HUES48 (cell line): ENCODE data around the gene DHCR7.

Experiments
- H3K27ac ChIP-seq: one replicate; pipeline ENCODE4 v1.7.0; 2013; ENCODE audit warnings: low read depth, low read length, inconsistent platforms
- H3K27me3 ChIP-seq: 2 replicates; pipeline ENCODE4 v1.6.1; 2013; ENCODE audit warnings: mild to moderate bottlenecking, low read length; ENCODE audit not compliant: control insufficient read depth, insufficient read depth
- H3K36me3 ChIP-seq: 2 replicates; pipeline ENCODE4 v1.6.1; 2013; ENCODE audit warnings: low read length; ENCODE audit not compliant: control insufficient read depth, insufficient read depth
- H3K4me1 ChIP-seq: 2 replicates; pipeline ENCODE4 v1.6.1; 2013; ENCODE audit warnings: mild to moderate bottlenecking, low read length; ENCODE audit not compliant: control insufficient read depth, insufficient read depth
- H3K4me3 ChIP-seq: 2 replicates; pipeline ENCODE4 v1.5.1; 2013; ENCODE audit warnings: mild to moderate bottlenecking, low read depth, low read length
- H3K9ac ChIP-seq: 2 replicates; pipeline ENCODE4 v1.6.1; 2013; ENCODE audit warnings: mild to moderate bottlenecking, low read depth, low read length, moderate library complexity
- H3K9me3 ChIP-seq: 2 replicates; pipeline ENCODE4 v1.6.1; 2013; ENCODE audit warnings: low read length; ENCODE audit not compliant: control insufficient read depth, insufficient read depth

Gene DHCR7

DNA sequence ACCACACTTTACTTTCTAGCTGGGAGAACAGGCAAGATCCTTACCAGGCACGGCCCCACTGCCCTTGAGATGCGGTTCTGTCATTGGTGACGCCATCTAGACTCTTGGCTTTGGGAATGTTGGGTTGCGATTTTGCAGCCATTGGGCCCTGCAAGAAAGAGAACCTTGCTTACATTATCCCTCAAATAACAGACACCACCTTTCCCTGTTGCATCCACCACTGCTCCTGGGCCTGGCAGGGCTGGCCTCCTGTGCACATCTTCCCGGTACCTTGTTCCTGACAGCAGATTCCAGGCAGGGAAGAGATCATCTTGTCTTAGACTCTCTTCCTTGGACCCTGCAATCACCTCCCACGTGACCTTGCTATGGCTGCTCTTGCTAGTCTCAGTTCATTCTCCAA is 3.4 kb downstream of the DHCR7 start:
- H3K9ac ChIP-seq, result no peak overlapping the region

DNA sequence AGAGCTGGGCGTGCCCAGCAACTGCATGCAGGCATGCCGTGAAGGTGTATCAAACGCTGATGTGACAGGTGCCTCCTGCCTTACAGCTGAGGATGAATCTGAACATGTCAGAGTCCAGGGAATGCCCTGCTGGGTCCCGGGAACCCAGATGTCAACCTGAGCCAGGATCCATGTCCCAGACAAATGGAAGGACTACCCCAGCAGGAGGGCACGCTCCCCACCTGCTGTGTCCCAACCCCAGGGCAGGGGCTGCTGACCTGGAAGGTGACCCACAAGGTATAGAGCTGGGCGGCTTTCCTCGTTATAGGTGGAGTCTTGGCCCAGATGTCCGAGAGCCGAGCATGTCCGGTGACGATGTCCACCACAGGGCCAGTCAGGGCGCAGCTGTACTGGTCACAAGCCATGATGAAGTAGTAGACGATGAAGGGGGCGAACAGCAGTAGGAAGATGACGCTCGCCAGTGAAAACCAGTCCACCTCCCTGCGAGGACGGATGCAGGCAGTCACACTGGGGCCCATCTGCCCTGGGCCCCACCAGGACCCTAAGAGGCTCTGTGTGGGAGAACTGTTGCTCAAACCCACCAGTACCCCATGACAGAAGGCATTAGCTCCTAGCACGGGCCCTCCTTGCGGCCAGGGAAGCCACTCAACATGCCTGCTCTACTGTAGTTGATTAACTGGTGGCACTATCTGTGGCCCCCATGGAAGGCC is 4.3 kb downstream of the DHCR7 start:
- no peak overlapping the region for H3K27ac ChIP-seq
- peaks cover 84% of the 10 kb centered on the region for H3K36me3 ChIP-seq
- no peak overlapping the region for H3K4me3 ChIP-seq
- H3K9me3 ChIP-seq, result no peaks in the 10 kb centered on the region
- no peak overlapping the region for H3K9ac ChIP-seq
- no peaks in the 10 kb centered on the region for H3K27me3 ChIP-seq
- no peaks in the 10 kb centered on the region for H3K4me1 ChIP-seq

More for the DNA sequence above, 3.4 kb downstream of the DHCR7 start:
- H3K4me1 ChIP-seq, result 0 out of 2 replicates have a peak, but pooled peaks cover 2% of the 10 kb centered on the region
- H3K9me3 ChIP-seq, result no peaks in the 10 kb centered on the region
- H3K27ac ChIP-seq, result no peak overlapping the region
- no peak overlapping the region for H3K4me3 ChIP-seq
- no peaks in the 10 kb centered on the region for H3K27me3 ChIP-seq
- peaks cover 74% of the 10 kb centered on the region for H3K36me3 ChIP-seq

DNA sequence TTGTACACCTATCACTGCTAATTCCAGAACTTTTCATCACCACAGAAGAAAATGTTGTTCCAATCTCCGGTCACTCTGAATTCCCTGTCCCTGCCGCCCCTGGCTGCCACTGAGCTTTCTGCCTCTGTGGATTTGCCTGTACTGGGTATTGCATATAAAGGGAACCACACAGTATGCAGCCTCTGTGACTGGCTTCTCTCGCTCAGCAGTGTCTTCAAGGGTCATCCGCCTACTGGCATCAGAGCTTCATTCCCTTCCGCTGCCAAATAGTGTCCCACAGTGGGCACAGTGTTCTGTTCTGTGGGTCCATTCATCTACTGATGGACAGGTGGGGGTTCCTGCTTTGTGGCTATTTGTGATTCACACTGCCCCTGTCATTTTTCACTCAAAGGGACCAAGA is 5.3 kb downstream of the DHCR7 start:
- Histone ChIP-seq H3K36me3 (peaks cover 94% of the 10 kb centered on the region), H3K27me3 (no peaks in the 10 kb centered on the region), H3K9ac (no peak overlapping the region), H3K4me3 (no peak overlapping the region), H3K9me3 (no peaks in the 10 kb centered on the region), H3K27ac (no peak overlapping the region), H3K4me1 (no peaks in the 10 kb centered on the region)

DNA sequence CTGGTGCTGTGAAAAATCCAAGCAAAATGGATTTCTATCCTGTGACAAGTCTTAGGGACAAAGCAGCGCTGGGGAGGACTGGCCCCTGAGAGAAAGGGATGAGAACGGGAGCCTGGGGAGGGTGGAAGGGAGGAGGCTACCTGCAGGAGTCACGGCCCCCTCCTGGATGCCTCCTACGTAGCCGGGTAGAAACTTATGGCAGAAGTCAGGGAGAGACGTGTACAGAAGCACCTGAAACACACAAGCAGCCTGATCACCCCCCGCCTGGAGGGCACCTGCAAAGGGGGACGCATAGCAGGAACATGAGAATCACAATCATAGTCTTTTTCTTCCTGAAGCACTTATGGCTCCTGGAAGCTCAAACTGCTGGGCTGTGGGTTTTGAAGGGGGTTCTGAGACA is 6.1 kb downstream of the DHCR7 start:
- H3K4me3 ChIP-seq, result no peak overlapping the region
- no peaks in the 10 kb centered on the region for H3K9me3 ChIP-seq
- no peak overlapping the region for H3K9ac ChIP-seq
- peaks cover 99% of the 10 kb centered on the region for H3K36me3 ChIP-seq
- H3K4me1 ChIP-seq, result no peaks in the 10 kb centered on the region
- no peaks in the 10 kb centered on the region for H3K27me3 ChIP-seq
- H3K27ac ChIP-seq, result no peak overlapping the region

DNA sequence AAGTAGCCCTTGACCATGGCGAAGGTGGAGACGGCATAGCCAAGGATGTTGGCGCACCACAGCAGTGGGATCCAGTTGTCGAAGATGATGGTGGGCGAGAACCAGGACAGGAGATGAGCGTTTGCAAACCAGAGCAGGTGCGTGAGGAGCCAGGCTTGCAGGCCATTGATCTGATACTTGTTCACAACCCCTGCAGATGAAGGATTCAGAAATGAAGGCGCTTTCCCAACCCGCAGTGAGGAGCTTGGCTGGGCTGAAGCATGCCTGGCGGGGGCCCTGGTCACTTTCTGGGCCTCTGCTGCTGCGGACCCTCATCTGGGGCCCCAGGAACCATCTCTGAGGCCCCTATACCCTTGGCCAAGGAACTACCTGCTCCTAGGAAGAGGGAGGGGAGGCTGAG is 6.9 kb downstream of the DHCR7 start:
- Histone ChIP-seq H3K4me3 (no peak overlapping the region), H3K4me1 (no peaks in the 10 kb centered on the region), H3K36me3 (peaks cover 98% of the 10 kb centered on the region), H3K27ac (no peak overlapping the region), H3K9me3 (no peaks in the 10 kb centered on the region), H3K9ac (no peak overlapping the region), H3K27me3 (no peaks in the 10 kb centered on the region)

DNA sequence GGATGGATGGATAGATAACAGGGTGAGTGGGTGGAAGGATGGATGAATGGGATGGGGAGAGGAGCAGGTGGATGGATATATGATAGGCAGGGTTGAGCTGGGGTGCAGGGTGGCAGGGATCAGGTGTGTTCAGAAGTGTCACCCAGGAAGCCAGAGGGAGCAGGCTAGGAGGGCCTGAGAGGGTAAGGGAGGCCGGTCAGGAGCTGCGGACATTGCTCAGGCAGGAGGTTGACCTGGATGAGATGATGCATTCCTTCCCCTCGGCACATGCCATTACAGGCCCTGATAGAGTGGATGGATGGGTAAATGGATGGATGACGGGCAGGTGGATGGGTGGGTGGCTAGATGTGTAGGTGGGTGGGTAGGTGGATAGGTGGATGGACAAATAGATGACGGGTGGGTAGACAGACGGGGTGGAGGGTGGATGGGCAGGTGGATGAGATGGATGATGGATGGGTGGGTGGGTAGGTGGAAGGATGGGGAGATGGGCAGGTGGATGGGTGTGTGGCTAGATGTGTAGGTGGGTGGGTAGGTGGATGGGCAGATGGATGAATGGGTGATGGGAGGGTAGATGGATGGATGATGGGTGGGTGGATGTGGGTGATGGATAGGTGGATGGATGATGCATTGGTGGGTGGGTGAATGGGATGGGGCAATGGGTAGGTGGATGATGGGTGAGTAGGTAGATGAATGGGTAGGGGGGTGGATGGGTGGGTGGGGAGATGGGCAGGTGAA is 8.0 kb downstream of the DHCR7 start:
- Histone ChIP-seq H3K36me3 (peaks cover 98% of the 10 kb centered on the region), H3K9me3 (no peaks in the 10 kb centered on the region), H3K27me3 (no peaks in the 10 kb centered on the region), H3K27ac (no peak overlapping the region), H3K4me3 (no peak overlapping the region), H3K9ac (no peak overlapping the region), H3K4me1 (no peaks in the 10 kb centered on the region)

GRCh38 chr11:71438650-71439049 is 9.5 kb downstream of the DHCR7 start:
- H3K9ac ChIP-seq, result no peak overlapping the region
- no peak overlapping the region for H3K27ac ChIP-seq
- peaks cover 94% of the 10 kb centered on the region for H3K36me3 ChIP-seq
- H3K27me3 ChIP-seq, result no peaks in the 10 kb centered on the region
- no peaks in the 10 kb centered on the region for H3K9me3 ChIP-seq
- no peak overlapping the region for H3K4me3 ChIP-seq
- H3K4me1 ChIP-seq, result no peaks in the 10 kb centered on the region

DNA sequence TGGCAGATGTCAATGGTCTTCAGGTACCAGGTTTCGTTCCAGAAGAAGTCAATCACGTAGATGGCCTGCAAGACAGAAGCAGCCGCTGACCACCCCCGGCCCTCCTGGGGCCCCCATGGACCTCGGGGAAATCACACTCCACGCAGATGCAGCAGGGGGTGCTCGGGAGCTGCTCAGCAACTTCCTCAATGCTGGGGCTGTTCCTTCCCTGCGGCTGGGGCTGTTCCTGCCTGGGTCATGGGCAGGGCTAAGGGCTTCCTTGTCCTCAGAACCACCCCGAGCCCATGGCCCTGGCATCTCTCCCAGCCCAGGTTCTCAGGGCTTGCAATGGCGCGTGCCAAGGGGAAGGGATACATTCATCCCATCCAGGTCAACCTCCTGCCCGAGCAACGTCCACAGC is 10.3 kb downstream of the DHCR7 start:
- Histone ChIP-seq H3K27me3 (no peaks in the 10 kb centered on the region), H3K9me3 (no peaks in the 10 kb centered on the region), H3K4me3 (no peak overlapping the region), H3K9ac (no peak overlapping the region), H3K36me3 (peaks cover 86% of the 10 kb centered on the region), H3K4me1 (no peaks in the 10 kb centered on the region), H3K27ac (no peak overlapping the region)

DNA sequence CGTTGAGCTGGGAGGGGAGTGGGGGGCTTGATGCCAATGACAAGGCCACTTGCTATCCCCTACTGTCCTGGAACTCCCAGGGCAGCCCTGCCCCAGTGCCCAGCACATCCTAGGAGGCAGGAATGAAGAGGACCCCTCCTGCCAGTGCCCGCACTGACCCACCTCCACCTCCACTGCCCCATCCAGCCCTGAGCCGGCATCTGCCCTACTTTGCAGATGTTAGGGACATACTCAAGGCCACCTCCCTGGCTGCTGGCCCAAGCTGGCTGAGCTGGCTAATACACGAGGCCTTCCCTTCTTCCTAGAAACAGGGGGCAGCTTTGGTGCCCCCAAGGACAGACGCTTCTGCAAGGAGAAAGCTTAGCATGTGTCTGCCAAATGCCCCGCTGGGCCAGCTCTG is 10.8 kb downstream of the DHCR7 start:
- Histone ChIP-seq H3K27ac (no peak overlapping the region), H3K9ac (no peak overlapping the region), H3K4me1 (no peaks in the 10 kb centered on the region), H3K36me3 (peaks cover 82% of the 10 kb centered on the region), H3K27me3 (no peaks in the 10 kb centered on the region), H3K4me3 (no peak overlapping the region), H3K9me3 (no peaks in the 10 kb centered on the region)

DNA sequence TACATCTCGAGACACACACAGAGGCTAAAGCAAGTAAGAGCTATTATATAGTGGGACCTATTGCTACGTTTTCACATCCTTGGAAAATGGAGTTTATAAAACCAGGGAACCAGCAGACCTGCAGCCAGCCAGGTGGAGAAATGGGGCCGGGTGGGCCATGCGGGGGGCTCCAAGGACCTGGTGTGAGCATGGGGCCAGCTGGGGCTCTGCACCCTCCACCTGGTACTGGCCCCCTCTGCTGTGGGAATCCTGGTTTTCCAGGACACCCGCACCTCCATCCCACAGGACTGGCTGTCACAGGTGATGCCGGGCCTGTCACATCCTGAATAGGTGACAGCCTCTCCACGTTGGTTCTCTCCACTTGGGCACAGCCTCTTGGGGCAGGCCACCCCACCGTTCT is 11.3 kb downstream of the DHCR7 start:
- H3K4me1 ChIP-seq, result no peaks in the 10 kb centered on the region
- H3K36me3 ChIP-seq, result peaks cover 77% of the 10 kb centered on the region
- no peak overlapping the region for H3K4me3 ChIP-seq
- H3K9me3 ChIP-seq, result no peaks in the 10 kb centered on the region
- no peaks in the 10 kb centered on the region for H3K27me3 ChIP-seq
- no peak overlapping the region for H3K9ac ChIP-seq
- no peak overlapping the region for H3K27ac ChIP-seq

DNA sequence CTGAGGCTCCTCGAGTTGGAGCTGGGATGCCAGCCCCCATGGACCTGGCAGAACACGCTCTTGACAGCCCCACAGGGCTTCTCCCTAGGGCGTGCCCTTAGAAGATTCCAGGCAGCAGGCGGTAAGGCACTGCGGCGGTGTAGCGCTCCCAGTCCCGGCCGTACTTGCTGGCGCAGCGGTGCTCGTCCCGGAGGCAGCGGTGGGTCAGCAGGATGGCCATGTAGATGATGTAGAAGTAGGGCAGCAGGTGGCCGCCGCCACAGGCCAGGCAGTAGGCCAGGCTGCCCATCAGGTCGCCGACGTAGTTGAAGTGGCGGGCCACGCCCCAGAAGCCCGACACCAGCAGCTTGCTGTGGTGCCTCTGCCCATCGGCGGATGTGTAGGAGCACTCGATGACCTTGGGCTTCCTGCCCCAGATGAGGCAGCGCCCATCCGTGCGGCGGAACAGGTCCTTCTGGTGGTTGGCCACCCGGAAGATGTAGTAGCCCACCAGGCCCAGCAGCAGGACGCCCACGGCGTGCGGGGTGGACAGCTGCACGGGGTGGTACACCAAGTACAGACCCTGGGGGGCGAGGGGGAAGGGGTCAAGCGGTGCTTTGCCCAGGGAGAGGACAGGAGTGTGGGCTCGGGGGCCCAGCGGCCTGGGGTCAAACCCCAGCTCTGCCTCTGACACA is 12.8 kb downstream of the DHCR7 start:
- Histone ChIP-seq H3K4me3 (no peak overlapping the region), H3K27me3 (no peaks in the 10 kb centered on the region), H3K9ac (no peak overlapping the region), H3K27ac (no peak overlapping the region), H3K36me3 (peaks cover 62% of the 10 kb centered on the region), H3K9me3 (no peaks in the 10 kb centered on the region), H3K4me1 (no peaks in the 10 kb centered on the region)
